GM23338 (cell line): ENCODE measurements around the gene WASF2. TPM values are rescaled to one million over a fixed set of nuclear protein-coding genes. Genes with fewer than 3 reads are reported as not detected.

Experiments
- ATAC-seq: fragments of 200-7000 bp; cut with Tn5 transposase; 3 replicates; pipeline ENCODE4 v1.9.1; 2020
- DNase-seq: peaks from one replicate; pipeline ENCODE4 v3.0.0-alpha.2; 2015; ENCODE audit warnings: low spot score
- H2AFZ ChIP-seq: fragments of 200-600 bp; sonication (generic); 2 replicates; pipeline ENCODE4 v1.8.0; 2016; ENCODE audit warnings: antibody characterized with exemption, mild to moderate bottlenecking, moderate library complexity
- H3F3A ChIP-seq: fragments of 200-600 bp; sonication (generic); replicated peaks from 2 replicates; pipeline ENCODE4 v1.8.0; 2017; ENCODE audit warnings: antibody characterized with exemption, mixed run types, low read depth
- H3K27ac ChIP-seq: fragments of 200-600 bp; sonication (generic); 2 replicates; pipeline ENCODE4 v1.6.1; 2016; ENCODE audit warnings: low read depth
- H3K27me3 ChIP-seq: fragments of 200-600 bp; sonication (generic); 2 replicates; pipeline ENCODE4 v1.8.0; 2016; ENCODE audit warnings: mild to moderate bottlenecking, mixed run types, moderate library complexity; ENCODE audit not compliant: insufficient read depth
- H3K36me3 ChIP-seq: fragments of 200-600 bp; sonication (generic); 2 replicates; pipeline ENCODE4 v1.8.0; 2016; ENCODE audit warnings: mild to moderate bottlenecking; ENCODE audit not compliant: insufficient read depth
- H3K4me1 ChIP-seq: fragments of 200-600 bp; sonication (generic); 2 replicates; pipeline ENCODE4 v1.8.0; 2016; ENCODE audit warnings: mild to moderate bottlenecking, moderate library complexity; ENCODE audit not compliant: insufficient read depth
- H3K4me2 ChIP-seq: fragments of 200-600 bp; sonication (generic); 2 replicates; pipeline ENCODE4 v1.7.1; 2017; ENCODE audit warnings: mixed run types
- H3K4me3 ChIP-seq: fragments of 200-600 bp; sonication (generic); 2 replicates; pipeline ENCODE4 v1.6.1; 2016; ENCODE audit warnings: mixed run types
- H3K79me2 ChIP-seq: fragments of 200-600 bp; sonication (generic); replicated peaks from 2 replicates; pipeline ENCODE4 v1.8.0; 2017; ENCODE audit warnings: mild to moderate bottlenecking; ENCODE audit not compliant: insufficient read depth
- H3K9me2 ChIP-seq: fragments of 200-600 bp; sonication (generic); 2 replicates; pipeline ENCODE4 v1.8.0; 2017; ENCODE audit not compliant: insufficient read depth
- H4K20me1 ChIP-seq: fragments of 200-600 bp; sonication (generic); replicated peaks from 2 replicates; pipeline ENCODE4 v1.8.0; 2017; ENCODE audit warnings: mild to moderate bottlenecking; ENCODE audit not compliant: insufficient read depth
- H3K27ac Mint-ChIP-seq: 2 replicates; pipeline ENCODE4 v1.8.0; 2020; ENCODE audit warnings: inconsistent platforms, mild to moderate bottlenecking, moderate library complexity, mixed read lengths
- H3K27me3 Mint-ChIP-seq: 3 replicates; pipeline ENCODE4 v1.8.0; 2022; ENCODE audit warnings: low read depth, mild to moderate bottlenecking, moderate library complexity, mixed read lengths, inconsistent platforms; ENCODE audit not compliant: insufficient read depth, poor library complexity
- H3K36me3 Mint-ChIP-seq: 3 replicates; pipeline ENCODE4 v1.8.0; 2021; ENCODE audit warnings: low read depth, mild to moderate bottlenecking, inconsistent platforms, moderate library complexity, mixed read lengths
- H3K4me1 Mint-ChIP-seq: 3 replicates; pipeline ENCODE4 v1.8.0; 2020; ENCODE audit warnings: mild to moderate bottlenecking, inconsistent platforms, mixed read lengths
- H3K4me3 Mint-ChIP-seq: 3 replicates; pipeline ENCODE4 v1.8.0; 2021; ENCODE audit warnings: moderate library complexity, mild to moderate bottlenecking, inconsistent platforms, mixed read lengths
- H3K9me3 Mint-ChIP-seq: 3 replicates; pipeline ENCODE4 v1.8.0; 2020; ENCODE audit warnings: moderate library complexity, mild to moderate bottlenecking, inconsistent platforms, mixed read lengths
- CREB1 ChIP-seq: fragments of 250-450 bp; sonication (Bioruptor Pico); IDR thresholded peaks from 2 replicates; pipeline ENCODE4 v1.5.0; 2020; ENCODE audit warnings: low read depth, mild to moderate bottlenecking, moderate library complexity
- EZH2 ChIP-seq: fragments of 200-600 bp; sonication (generic); IDR thresholded peaks from one replicate; pipeline ENCODE4 v1.8.0; 2017; ENCODE audit warnings: antibody characterized with exemption, mild to moderate bottlenecking, low read depth; ENCODE audit not compliant: unreplicated experiment
- EZH2phosphoT487 ChIP-seq: fragments of 200-600 bp; sonication (generic); IDR thresholded peaks from one replicate; pipeline ENCODE4 v1.8.1; 2018; ENCODE audit warnings: antibody characterized with exemption; ENCODE audit not compliant: unreplicated experiment
- JUNB ChIP-seq: IDR thresholded peaks from one replicate; pipeline ENCODE4 v1.6.1; 2016; ENCODE audit warnings: antibody characterized with exemption; ENCODE audit not compliant: unreplicated experiment
- NANOG ChIP-seq: IDR thresholded peaks from 2 replicates; pipeline ENCODE4 v1.6.1; 2016; ENCODE audit warnings: antibody characterized with exemption, borderline replicate concordance
- POLR2AphosphoS5 ChIP-seq: IDR thresholded peaks from 2 replicates; pipeline ENCODE4 v1.6.1; 2016; ENCODE audit warnings: antibody characterized with exemption, low read depth
- ZNF114 ChIP-seq: fragments of 250-450 bp; sonication (Bioruptor Pico); IDR thresholded peaks from 2 replicates; pipeline ENCODE4 v1.5.0; 2020; ENCODE audit warnings: mild to moderate bottlenecking, moderate library complexity
- ZNF331 ChIP-seq: fragments of 250-450 bp; sonication (Bioruptor Pico); IDR thresholded peaks from 2 replicates; pipeline ENCODE4 v1.5.0; 2020; ENCODE audit warnings: low read depth, mild to moderate bottlenecking, moderate library complexity
- polyA plus RNA-seq: library from polyadenylated mRNA; unstranded; fragments of >200 nt; fragmentation: Nextera tagmentation; extraction: Ambion mirVana; gene quantifications from 2 replicates; pipeline ENCODE4 v1.2.1, GENCODE V29; 2016
- total RNA-seq: library from RNA; depleted of rRNA; stranded (reverse); fragments of >200 nt; shearing (Covaris generic); gene quantifications from 2 replicates; pipeline ENCODE4 v1.2.3, GENCODE V29; 2014
- TF ChIP-seq, protein P1 (sequence below), 2 experiments: fragments of 200-600 bp in 1 of 2; sonication (generic) in 1 of 2; conservative IDR thresholded peaks; 2 replicates each; pipeline versions ENCODE4 v1.5.1 to v1.6.1; 2016 to 2017; ENCODE audit warnings: antibody characterized with exemption in 2 of 2, low read depth in 2 of 2, mild to moderate bottlenecking in 2 of 2, moderate library complexity in 1 of 2
- TF ChIP-seq, protein P2 (sequence below): fragments of 250-450 bp; sonication (Bioruptor Pico); IDR thresholded peaks from 2 replicates; pipeline ENCODE4 v1.5.0; 2020; ENCODE audit warnings: mild to moderate bottlenecking, moderate library complexity
- TF ChIP-seq, protein P3 (sequence below): IDR thresholded peaks from 2 replicates; pipeline ENCODE4 v1.6.1; 2016; ENCODE audit warnings: antibody characterized with exemption
- TF ChIP-seq, protein P4 (sequence below): IDR thresholded peaks from one replicate; pipeline ENCODE4 v1.6.1; 2018; ENCODE audit warnings: antibody characterized with exemption; ENCODE audit not compliant: unreplicated experiment

Gene WASF2
- total and polyA plus RNA-seq, 2 experiments from 2014 or later, result 40.9 to 95.6 TPM

DNA sequence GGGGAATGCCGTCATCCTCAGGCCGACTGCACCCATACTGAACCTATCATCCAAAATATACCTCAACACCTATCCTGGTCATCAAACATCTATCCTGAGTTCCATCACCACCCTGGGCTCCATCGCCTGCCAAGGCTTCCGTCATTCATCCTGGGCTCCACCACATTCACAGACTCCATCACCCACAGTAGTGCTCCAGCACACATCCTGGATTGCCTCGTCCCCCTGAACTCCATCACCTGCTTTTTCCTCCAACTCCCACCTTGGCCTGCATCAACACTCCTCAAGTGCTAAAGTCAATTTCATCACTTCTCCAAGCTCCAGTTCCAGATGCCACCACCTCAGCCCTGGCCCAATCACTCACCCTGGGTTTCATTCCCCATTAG, 131.0 kb downstream of the WASF2 start:
- Histone ChIP-seq H3K27ac (no peak overlapping the region), H3K79me2 (no peaks in the 10 kb centered on the region), H3K4me2 (no peak overlapping the region), H2AFZ (no peak overlapping the region), H3K4me3 (no peak overlapping the region), H3K27me3 (peaks cover 47% of the 10 kb centered on the region), H3K36me3 (no peaks in the 10 kb centered on the region), H4K20me1 (no peaks in the 10 kb centered on the region), H3K9me2 (no peaks in the 10 kb centered on the region), H3F3A (peaks cover 8% of the 10 kb centered on the region; the same call in 1 of the 2 replicates), H3K4me1 (peaks cover 14% of the 10 kb centered on the region)
- Mint-ChIP-seq H3K27me3 (peaks cover 44% of the 10 kb centered on the region), H3K4me1 (peaks cover 16% of the 10 kb centered on the region; the same call in 2 of the 3 replicates), H3K9me3 (no peaks in the 10 kb centered on the region), H3K27ac (no peak overlapping the region), H3K4me3 (no peak overlapping the region; the same call in 2 of the 3 replicates), H3K36me3 (peaks cover 5% of the 10 kb centered on the region; the same call in 1 of the 3 replicates)
- no peak for ATAC-seq
- no peak for DNase-seq
- TF ChIP-seq, protein P1, sequence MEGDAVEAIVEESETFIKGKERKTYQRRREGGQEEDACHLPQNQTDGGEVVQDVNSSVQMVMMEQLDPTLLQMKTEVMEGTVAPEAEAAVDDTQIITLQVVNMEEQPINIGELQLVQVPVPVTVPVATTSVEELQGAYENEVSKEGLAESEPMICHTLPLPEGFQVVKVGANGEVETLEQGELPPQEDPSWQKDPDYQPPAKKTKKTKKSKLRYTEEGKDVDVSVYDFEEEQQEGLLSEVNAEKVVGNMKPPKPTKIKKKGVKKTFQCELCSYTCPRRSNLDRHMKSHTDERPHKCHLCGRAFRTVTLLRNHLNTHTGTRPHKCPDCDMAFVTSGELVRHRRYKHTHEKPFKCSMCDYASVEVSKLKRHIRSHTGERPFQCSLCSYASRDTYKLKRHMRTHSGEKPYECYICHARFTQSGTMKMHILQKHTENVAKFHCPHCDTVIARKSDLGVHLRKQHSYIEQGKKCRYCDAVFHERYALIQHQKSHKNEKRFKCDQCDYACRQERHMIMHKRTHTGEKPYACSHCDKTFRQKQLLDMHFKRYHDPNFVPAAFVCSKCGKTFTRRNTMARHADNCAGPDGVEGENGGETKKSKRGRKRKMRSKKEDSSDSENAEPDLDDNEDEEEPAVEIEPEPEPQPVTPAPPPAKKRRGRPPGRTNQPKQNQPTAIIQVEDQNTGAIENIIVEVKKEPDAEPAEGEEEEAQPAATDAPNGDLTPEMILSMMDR (conservative IDR thresholded peaks at IDR 0.05; ENCODE audit: low read depth in 2 of 2), result no peak
- TF ChIP-seq, protein P2, sequence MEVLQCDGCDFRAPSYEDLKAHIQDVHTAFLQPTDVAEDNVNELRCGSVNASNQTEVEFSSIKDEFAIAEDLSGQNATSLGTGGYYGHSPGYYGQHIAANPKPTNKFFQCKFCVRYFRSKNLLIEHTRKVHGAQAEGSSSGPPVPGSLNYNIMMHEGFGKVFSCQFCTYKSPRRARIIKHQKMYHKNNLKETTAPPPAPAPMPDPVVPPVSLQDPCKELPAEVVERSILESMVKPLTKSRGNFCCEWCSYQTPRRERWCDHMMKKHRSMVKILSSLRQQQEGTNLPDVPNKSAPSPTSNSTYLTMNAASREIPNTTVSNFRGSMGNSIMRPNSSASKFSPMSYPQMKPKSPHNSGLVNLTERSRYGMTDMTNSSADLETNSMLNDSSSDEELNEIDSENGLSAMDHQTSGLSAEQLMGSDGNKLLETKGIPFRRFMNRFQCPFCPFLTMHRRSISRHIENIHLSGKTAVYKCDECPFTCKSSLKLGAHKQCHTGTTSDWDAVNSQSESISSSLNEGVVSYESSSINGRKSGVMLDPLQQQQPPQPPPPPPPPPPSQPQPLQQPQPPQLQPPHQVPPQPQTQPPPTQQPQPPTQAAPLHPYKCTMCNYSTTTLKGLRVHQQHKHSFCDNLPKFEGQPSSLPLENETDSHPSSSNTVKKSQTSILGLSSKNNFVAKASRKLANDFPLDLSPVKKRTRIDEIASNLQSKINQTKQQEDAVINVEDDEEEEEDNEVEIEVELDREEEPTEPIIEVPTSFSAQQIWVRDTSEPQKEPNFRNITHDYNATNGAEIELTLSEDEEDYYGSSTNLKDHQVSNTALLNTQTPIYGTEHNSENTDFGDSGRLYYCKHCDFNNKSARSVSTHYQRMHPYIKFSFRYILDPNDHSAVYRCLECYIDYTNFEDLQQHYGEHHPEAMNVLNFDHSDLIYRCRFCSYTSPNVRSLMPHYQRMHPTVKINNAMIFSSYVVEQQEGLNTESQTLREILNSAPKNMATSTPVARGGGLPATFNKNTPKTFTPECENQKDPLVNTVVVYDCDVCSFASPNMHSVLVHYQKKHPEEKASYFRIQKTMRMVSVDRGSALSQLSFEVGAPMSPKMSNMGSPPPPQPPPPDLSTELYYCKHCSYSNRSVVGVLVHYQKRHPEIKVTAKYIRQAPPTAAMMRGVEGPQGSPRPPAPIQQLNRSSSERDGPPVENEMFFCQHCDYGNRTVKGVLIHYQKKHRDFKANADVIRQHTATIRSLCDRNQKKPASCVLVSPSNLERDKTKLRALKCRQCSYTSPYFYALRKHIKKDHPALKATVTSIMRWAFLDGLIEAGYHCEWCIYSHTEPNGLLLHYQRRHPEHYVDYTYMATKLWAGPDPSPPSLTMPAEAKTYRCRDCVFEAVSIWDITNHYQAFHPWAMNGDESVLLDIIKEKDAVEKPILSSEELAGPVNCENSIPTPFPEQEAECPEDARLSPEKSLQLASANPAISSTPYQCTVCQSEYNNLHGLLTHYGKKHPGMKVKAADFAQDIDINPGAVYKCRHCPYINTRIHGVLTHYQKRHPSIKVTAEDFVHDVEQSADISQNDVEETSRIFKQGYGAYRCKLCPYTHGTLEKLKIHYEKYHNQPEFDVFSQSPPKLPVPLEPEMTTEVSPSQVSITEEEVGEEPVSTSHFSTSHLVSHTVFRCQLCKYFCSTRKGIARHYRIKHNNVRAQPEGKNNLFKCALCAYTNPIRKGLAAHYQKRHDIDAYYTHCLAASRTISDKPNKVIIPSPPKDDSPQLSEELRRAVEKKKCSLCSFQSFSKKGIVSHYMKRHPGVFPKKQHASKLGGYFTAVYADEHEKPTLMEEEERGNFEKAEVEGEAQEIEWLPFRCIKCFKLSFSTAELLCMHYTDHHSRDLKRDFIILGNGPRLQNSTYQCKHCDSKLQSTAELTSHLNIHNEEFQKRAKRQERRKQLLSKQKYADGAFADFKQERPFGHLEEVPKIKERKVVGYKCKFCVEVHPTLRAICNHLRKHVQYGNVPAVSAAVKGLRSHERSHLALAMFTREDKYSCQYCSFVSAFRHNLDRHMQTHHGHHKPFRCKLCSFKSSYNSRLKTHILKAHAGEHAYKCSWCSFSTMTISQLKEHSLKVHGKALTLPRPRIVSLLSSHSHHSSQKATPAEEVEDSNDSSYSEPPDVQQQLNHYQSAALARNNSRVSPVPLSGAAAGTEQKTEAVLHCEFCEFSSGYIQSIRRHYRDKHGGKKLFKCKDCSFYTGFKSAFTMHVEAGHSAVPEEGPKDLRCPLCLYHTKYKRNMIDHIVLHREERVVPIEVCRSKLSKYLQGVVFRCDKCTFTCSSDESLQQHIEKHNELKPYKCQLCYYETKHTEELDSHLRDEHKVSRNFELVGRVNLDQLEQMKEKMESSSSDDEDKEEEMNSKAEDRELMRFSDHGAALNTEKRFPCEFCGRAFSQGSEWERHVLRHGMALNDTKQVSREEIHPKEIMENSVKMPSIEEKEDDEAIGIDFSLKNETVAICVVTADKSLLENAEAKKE, result no peak
- TF ChIP-seq EZH2phosphoT487 (no peak), ZNF114 (CRISPR knock-in tag) (no peak), CREB1 (CRISPR knock-in tag) (no peak), POLR2AphosphoS5 (no peak), JUNB (no peak), EZH2 (no peak), NANOG (no peak), ZNF331 (CRISPR knock-in tag) (no peak)
- TF ChIP-seq, protein P3, sequence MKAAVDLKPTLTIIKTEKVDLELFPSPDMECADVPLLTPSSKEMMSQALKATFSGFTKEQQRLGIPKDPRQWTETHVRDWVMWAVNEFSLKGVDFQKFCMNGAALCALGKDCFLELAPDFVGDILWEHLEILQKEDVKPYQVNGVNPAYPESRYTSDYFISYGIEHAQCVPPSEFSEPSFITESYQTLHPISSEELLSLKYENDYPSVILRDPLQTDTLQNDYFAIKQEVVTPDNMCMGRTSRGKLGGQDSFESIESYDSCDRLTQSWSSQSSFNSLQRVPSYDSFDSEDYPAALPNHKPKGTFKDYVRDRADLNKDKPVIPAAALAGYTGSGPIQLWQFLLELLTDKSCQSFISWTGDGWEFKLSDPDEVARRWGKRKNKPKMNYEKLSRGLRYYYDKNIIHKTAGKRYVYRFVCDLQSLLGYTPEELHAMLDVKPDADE, result no peak
- TF ChIP-seq, protein P4, sequence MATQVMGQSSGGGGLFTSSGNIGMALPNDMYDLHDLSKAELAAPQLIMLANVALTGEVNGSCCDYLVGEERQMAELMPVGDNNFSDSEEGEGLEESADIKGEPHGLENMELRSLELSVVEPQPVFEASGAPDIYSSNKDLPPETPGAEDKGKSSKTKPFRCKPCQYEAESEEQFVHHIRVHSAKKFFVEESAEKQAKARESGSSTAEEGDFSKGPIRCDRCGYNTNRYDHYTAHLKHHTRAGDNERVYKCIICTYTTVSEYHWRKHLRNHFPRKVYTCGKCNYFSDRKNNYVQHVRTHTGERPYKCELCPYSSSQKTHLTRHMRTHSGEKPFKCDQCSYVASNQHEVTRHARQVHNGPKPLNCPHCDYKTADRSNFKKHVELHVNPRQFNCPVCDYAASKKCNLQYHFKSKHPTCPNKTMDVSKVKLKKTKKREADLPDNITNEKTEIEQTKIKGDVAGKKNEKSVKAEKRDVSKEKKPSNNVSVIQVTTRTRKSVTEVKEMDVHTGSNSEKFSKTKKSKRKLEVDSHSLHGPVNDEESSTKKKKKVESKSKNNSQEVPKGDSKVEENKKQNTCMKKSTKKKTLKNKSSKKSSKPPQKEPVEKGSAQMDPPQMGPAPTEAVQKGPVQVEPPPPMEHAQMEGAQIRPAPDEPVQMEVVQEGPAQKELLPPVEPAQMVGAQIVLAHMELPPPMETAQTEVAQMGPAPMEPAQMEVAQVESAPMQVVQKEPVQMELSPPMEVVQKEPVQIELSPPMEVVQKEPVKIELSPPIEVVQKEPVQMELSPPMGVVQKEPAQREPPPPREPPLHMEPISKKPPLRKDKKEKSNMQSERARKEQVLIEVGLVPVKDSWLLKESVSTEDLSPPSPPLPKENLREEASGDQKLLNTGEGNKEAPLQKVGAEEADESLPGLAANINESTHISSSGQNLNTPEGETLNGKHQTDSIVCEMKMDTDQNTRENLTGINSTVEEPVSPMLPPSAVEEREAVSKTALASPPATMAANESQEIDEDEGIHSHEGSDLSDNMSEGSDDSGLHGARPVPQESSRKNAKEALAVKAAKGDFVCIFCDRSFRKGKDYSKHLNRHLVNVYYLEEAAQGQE, result no peak
